GM12892 (cell line): ENCODE measurements around the gene WDR70.

Source experiments
- POLR2A ChIP-seq: IDR thresholded peaks from 2 replicates; pipeline ENCODE4 v1.6.1; 2011; ENCODE audit warnings: low read depth, low read length, control low read depth
- POLR2AphosphoS5 ChIP-seq: IDR thresholded peaks from 2 replicates; pipeline ENCODE4 v1.6.1; 2011; ENCODE audit warnings: low read depth, low read length, control low read depth
- TAF1 ChIP-seq: IDR thresholded peaks from 2 replicates; pipeline ENCODE4 v1.6.1; 2011; ENCODE audit warnings: low read depth, mild to moderate bottlenecking, control low read depth, low read length, borderline replicate concordance

DNA sequence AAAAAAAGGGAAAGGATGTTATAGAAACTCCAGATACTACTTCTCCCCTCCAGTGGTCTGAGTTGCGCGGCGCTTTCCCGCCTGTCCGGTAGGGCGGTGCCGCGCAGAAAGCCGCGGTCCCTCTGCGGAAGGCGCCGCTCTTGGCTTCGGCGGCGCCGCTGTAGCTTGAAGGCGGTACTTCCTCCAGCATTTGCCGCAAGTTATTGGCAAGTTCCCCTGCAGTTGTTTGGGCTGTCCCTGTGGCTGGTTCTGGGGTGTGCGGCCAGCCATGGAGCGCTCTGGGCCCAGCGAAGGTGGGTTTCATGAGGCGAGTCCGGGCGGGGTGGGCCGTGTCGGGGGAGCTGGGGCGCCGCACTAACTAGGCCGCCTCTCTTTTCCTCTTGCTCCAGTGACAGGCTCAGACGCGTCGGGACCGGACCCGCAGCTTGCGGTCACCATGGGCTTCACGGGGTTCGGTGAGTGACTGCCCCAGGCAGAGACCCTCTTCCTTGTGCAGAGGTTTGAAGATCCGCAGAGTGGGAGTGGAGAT is at the start of gene WDR70:
- TF ChIP-seq POLR2AphosphoS5: peak; percentile 74
- TF ChIP-seq POLR2A: peak; percentile 80
- peak; percentile 77; the same call in 1 of the 2 replicates for TF ChIP-seq TAF1
